Erythroblast (primary cell): ENCODE data around the gene AAGAB.

Experiments used
- GATA1 ChIP-seq: IDR thresholded peaks from 2 replicates; pipeline ENCODE4 v1.6.1; 2011; ENCODE audit warnings: low read depth, mild to moderate bottlenecking, control low read depth, low read length, moderate library complexity
- POLR2A ChIP-seq: IDR thresholded peaks from 2 replicates; pipeline ENCODE4 v1.6.1; 2011; ENCODE audit warnings: mild to moderate bottlenecking, low read length

DNA sequence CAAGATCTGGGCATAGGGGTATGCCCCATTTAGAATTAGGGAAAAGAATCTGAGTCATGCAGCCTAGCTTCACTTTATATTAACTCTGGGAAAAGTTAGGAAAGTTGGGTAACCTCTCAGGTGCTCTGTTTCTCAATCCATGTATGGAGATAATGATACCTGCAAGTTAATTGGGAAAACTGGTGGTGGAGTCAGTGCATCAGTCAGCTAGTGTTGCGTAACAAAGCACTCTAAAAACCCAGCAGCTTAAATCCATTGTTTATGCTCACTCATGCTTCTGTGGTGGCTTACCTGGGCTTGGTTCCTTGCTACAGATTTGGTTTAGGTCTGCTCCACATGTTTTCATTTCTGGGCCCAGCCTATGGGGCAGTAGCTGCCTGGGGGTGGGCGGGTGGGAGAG lies 98.0 kb downstream of the AAGAB start:
- TF ChIP-seq POLR2A: no peak
- TF ChIP-seq GATA1: no peak
